H1 (cell line): ENCODE measurements around the gene CYBB. TPM values are rescaled to one million over a fixed set of nuclear protein-coding genes. Genes with fewer than 3 reads are reported as not detected.

Experiments
- CTCF ChIA-PET: fragments of 300-600 bp; sonication (Branson Sonifier 250); formaldehyde crosslinking; loops from one replicate; lab custom pipeline; 2021; ENCODE audit not compliant: partially characterized antibody; lab: Charles Lee
- POLR2A ChIA-PET: fragments of 300-600 bp; sonication (Branson Sonifier 250); formaldehyde crosslinking; loops from one replicate; lab custom pipeline; 2021; ENCODE audit warnings: inconsistent platforms; ENCODE audit not compliant: partially characterized antibody; lab: Charles Lee
- DNase-seq, 2 experiments: peaks; one replicate each; pipeline versions ENCODE4 v3.0.0 to v3.0.0-alpha.2; 2010 to 2022; ENCODE audit warnings: low spot score in 2 of 2, low read depth in 1 of 2, mixed read lengths in 1 of 2
- FAIRE-seq: peaks from 2 replicates; lab custom pipeline; 2011; peaks lifted over from hg19 to GRCh38; lab: Jason Lieb, UNC
- H2AFZ ChIP-seq: 2 replicates; pipeline ENCODE4 v1.8.1; 2012; ENCODE audit warnings: low read length, inconsistent platforms
- H2AK5ac ChIP-seq: 2 replicates; pipeline ENCODE4 v1.6.1; 2013; ENCODE audit warnings: low read depth, low read length
- H2BK120ac ChIP-seq: replicated peaks from 2 replicates; pipeline ENCODE3; 2013; ENCODE audit warnings: low read depth, low read length, inconsistent platforms
- H2BK12ac ChIP-seq: 2 replicates; pipeline ENCODE4 v1.6.1; 2013; ENCODE audit warnings: low read depth, low read length
- H2BK15ac ChIP-seq: 2 replicates; pipeline ENCODE4 v1.6.1; 2013; ENCODE audit warnings: low read length
- H2BK20ac ChIP-seq: 2 replicates; pipeline ENCODE4 v1.6.1; 2013; ENCODE audit warnings: low read length
- H2BK5ac ChIP-seq: 2 replicates; pipeline ENCODE4 v1.6.1; 2013; ENCODE audit warnings: low read depth, low read length
- H3K14ac ChIP-seq: 2 replicates; pipeline ENCODE4 v1.6.1; 2013; ENCODE audit warnings: inconsistent platforms; ENCODE audit not compliant: insufficient read length
- H3K18ac ChIP-seq: 2 replicates; pipeline ENCODE4 v1.6.1; 2013; ENCODE audit warnings: low read length; ENCODE audit errors: extremely low read depth
- H3K23ac ChIP-seq: 2 replicates; pipeline ENCODE4 v1.6.1; 2013; ENCODE audit warnings: inconsistent platforms; ENCODE audit not compliant: insufficient read length
- H3K23me2 ChIP-seq: 2 replicates; pipeline ENCODE4 v1.6.1; 2013; ENCODE audit warnings: low read depth, low read length
- H3K27ac ChIP-seq: 2 replicates; pipeline ENCODE4 v1.6.1; 2011; ENCODE audit warnings: low read depth, low read length, inconsistent platforms
- H3K27me3 ChIP-seq, 4 experiments: replicated peaks in 1 of 4; 1 replicate in 1 of 4; 2 replicates in 3 of 4; pipeline versions ENCODE4 v1.6.1 to v1.8.1; 2011 to 2013; ENCODE audit warnings: low read length in 3 of 4, mild to moderate bottlenecking in 3 of 4, inconsistent platforms in 2 of 4, mixed read lengths in 2 of 4, moderate library complexity in 1 of 4; ENCODE audit not compliant: control insufficient read depth in 3 of 4, insufficient read depth in 3 of 4; ENCODE audit errors: extremely low read depth in 1 of 4
- H3K36me3 ChIP-seq, 4 experiments: 2 replicates each; pipeline versions ENCODE4 v1.6.1 to v1.8.1; 2011 to 2013; ENCODE audit warnings: mild to moderate bottlenecking in 4 of 4, low read length in 3 of 4, moderate library complexity in 2 of 4, control low read depth in 1 of 4, inconsistent platforms in 1 of 4; ENCODE audit not compliant: insufficient read depth in 4 of 4, control insufficient read depth in 2 of 4
- H3K4ac ChIP-seq: replicated peaks from 2 replicates; pipeline ENCODE3; 2013; ENCODE audit warnings: low read length, low read depth, mixed read lengths, inconsistent platforms; ENCODE audit not compliant: insufficient read length
- H3K4me1 ChIP-seq, 4 experiments: replicated peaks in 1 of 4; 1 replicate in 1 of 4; 2 replicates in 3 of 4; pipeline versions ENCODE4 v1.6.1 to v1.8.1; 2011 to 2013; ENCODE audit warnings: low read length in 3 of 4, inconsistent platforms in 2 of 4, mixed read lengths in 1 of 4; ENCODE audit not compliant: insufficient read depth in 4 of 4, control insufficient read depth in 3 of 4
- H3K4me2 ChIP-seq, 2 experiments: 2 replicates each; pipeline versions ENCODE4 v1.6.1 to v1.8.1; 2011 to 2013; ENCODE audit warnings: low read depth in 2 of 2, low read length in 2 of 2, control low read depth in 1 of 2, inconsistent platforms in 1 of 2, mild to moderate bottlenecking in 1 of 2; ENCODE audit not compliant: insufficient read depth in 1 of 2
- H3K4me3 ChIP-seq, 4 experiments: fragments of 200-600, 300-600 bp in 1 of 4; sonication (generic), shearing (Covaris generic), sonication (Bioruptor Twin) in 1 of 4; 2 replicates each; pipeline versions ENCODE4 v1.5.1 to v1.8.1; 2011 to 2016; ENCODE audit warnings: low read length in 4 of 4, low read depth in 3 of 4, control low read depth in 2 of 4, inconsistent platforms in 2 of 4, mild to moderate bottlenecking in 2 of 4, mixed read lengths in 1 of 4, moderate library complexity in 1 of 4; ENCODE audit not compliant: insufficient read depth in 2 of 4; ENCODE audit errors: extremely low read depth in 1 of 4
- H3K56ac ChIP-seq: replicated peaks from 2 replicates; pipeline ENCODE3; 2013; ENCODE audit warnings: low read depth, mild to moderate bottlenecking, mixed read lengths, low read length, inconsistent platforms; ENCODE audit not compliant: insufficient read length
- H3K79me1 ChIP-seq: 2 replicates; pipeline ENCODE4 v1.6.1; 2013; ENCODE audit warnings: low read depth, low read length, control low read depth
- H3K79me2 ChIP-seq, 2 experiments: 2 replicates each; pipeline versions ENCODE4 v1.6.1 to v1.8.1; 2012 to 2013; ENCODE audit warnings: low read length in 2 of 2, mild to moderate bottlenecking in 2 of 2, inconsistent platforms in 1 of 2; ENCODE audit not compliant: insufficient read depth in 2 of 2, control insufficient read depth in 1 of 2
- H3K9ac ChIP-seq, 4 experiments: replicated peaks in 1 of 4; 1 replicate in 1 of 4; 2 replicates in 3 of 4; pipeline versions ENCODE4 v1.6.1 to v1.8.1; 2011 to 2013; ENCODE audit warnings: low read depth in 3 of 4, low read length in 3 of 4, control low read depth in 2 of 4, mild to moderate bottlenecking in 2 of 4, moderate library complexity in 2 of 4, inconsistent platforms in 1 of 4; ENCODE audit errors: extremely low read depth in 1 of 4
- H3K9me3 ChIP-seq, 2 experiments: 2 replicates each; pipeline versions ENCODE4 v1.6.1 to v1.8.1; 2012 to 2013; ENCODE audit warnings: mild to moderate bottlenecking in 2 of 2, moderate library complexity in 2 of 2, control low read depth in 1 of 2, inconsistent platforms in 1 of 2, low read depth in 1 of 2, low read length in 1 of 2, mixed read lengths in 1 of 2; ENCODE audit not compliant: insufficient read depth in 2 of 2
- H4K20me1 ChIP-seq, 2 experiments: replicated peaks in 1 of 2; 2 replicates each; pipeline versions ENCODE3 to v1.8.1; 2011 to 2013; ENCODE audit warnings: inconsistent platforms in 2 of 2, low read length in 2 of 2, mild to moderate bottlenecking in 1 of 2; ENCODE audit not compliant: insufficient read depth in 2 of 2, control insufficient read depth in 1 of 2
- H4K5ac ChIP-seq: 2 replicates; pipeline ENCODE4 v1.6.1; 2013; ENCODE audit warnings: low read length, low read depth, mixed read lengths, inconsistent platforms; ENCODE audit not compliant: insufficient read length
- H4K8ac ChIP-seq: 2 replicates; pipeline ENCODE4 v1.8.0; 2013; ENCODE audit warnings: mild to moderate bottlenecking, moderate library complexity, low read length, inconsistent platforms; ENCODE audit not compliant: insufficient read depth; ENCODE audit errors: extremely low read depth
- H4K91ac ChIP-seq: replicated peaks from 2 replicates; pipeline ENCODE3; 2013; ENCODE audit warnings: low read length, mixed read lengths, inconsistent platforms; ENCODE audit not compliant: insufficient read length
- HDAC6 ChIP-seq: IDR thresholded peaks from one replicate; pipeline ENCODE4 v1.7.1; 2012; ENCODE audit warnings: low read depth, mild to moderate bottlenecking, inconsistent platforms, low read length, moderate library complexity
- RFX5 ChIP-seq: IDR thresholded peaks from 2 replicates; pipeline ENCODE4 v1.6.1; 2011; ENCODE audit warnings: low read depth, low read length, improper control_type of control experiment, borderline replicate concordance
- RXRA ChIP-seq: IDR thresholded peaks from 2 replicates; pipeline ENCODE4 v1.6.1; 2011; ENCODE audit warnings: low read depth, mild to moderate bottlenecking, low read length, moderate library complexity; ENCODE audit not compliant: insufficient read depth
- SIRT6 ChIP-seq: IDR thresholded peaks from one replicate; pipeline ENCODE4 v1.7.1; 2012; ENCODE audit warnings: low read length, inconsistent platforms
- WGBS, 2 experiments: shearing (Covaris generic) in 1 of 2; methylation state at CpG; one replicate each; pipeline versions ENCODE4 v1.1.6 to v1.1.7; 2013 to 2015; ENCODE audit warnings: low lambda C conversion rate in 2 of 2, mixed read lengths in 2 of 2, inconsistent platforms in 1 of 2, low coverage in 1 of 2, missing lambda C conversion rate in 1 of 2; ENCODE audit not compliant: insufficient replicate concordance in 2 of 2, insufficient coverage in 1 of 2, insufficient read length in 1 of 2; ENCODE audit errors: extremely low coverage in 1 of 2, missing lambda C conversion rate in 1 of 2; 5-methylcytosine and 5-hydroxymethylcytosine counted together
- polyA plus RNA-seq, 7 experiments: library from polyadenylated mRNA; depleted of rRNA in 3 of 7; stranded (reverse) in 5 of 7; unstranded in 2 of 7; fragments of >200 nt in 5 of 7; fragments of 200-250 nt in 2 of 7; gene quantifications; 1 replicate in 5 of 7; 2 replicates in 1 of 7; 4 replicates in 1 of 7; pipeline versions ENCODE4 v1.2.1 to v1.2.3, GENCODE V29; 2011 to 2013; ENCODE audit warnings: missing spikeins in 2 of 7, mixed read lengths in 2 of 7
- total RNA-seq: library from RNA; stranded (reverse); fragmentation: NEBNext Ultra II Directional; extraction: Animal tissue kit (Norgen Biotek cat#: 25700); gene quantifications from 2 replicates; pipeline ENCODE4 v1.2.1, GENCODE V29; 2021
- TF ChIP-seq, protein P1 (sequence below), 3 experiments: IDR thresholded peaks; 1 replicate in 2 of 3; 2 replicates in 1 of 3; pipeline versions ENCODE4 v1.5.1 to v1.6.1; 2011; ENCODE audit warnings: low read length in 3 of 3, mild to moderate bottlenecking in 3 of 3, inconsistent platforms in 2 of 3, low read depth in 1 of 3, moderate library complexity in 1 of 3; ENCODE audit not compliant: insufficient read depth in 1 of 3; ENCODE audit errors: control extremely low read depth in 1 of 3

Gene CYBB
- total and polyA plus RNA-seq, 2 of the 8 experiments (the other 6 are each of a cell fraction or from before 2014, with no cell fraction given): 0.03 to 0.09 TPM

DNA sequence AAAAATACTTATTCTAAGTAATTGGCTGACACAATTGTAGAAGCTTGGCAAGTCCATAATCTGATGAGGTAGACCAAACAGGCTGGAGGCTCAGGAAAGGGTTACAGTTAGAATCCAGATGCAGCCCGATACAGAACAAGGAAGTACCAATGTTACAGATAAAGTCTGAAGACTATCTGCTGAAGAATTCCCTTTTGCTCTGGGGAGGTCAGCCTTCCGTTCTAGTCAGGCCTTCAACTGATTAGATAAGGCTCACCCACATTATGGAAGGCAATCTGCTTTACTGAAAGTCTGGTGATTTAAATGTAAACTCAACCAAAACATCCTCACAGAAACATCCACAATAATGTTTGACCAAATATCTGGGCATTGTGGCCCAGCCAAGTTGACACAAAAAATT, 74.9 kb downstream of the CYBB start:
- H3K18ac ChIP-seq: no peak overlapping the region
- ChIA-PET POLR2A (no interaction called here), CTCF (no interaction called here)
- no peak overlapping the region for H2BK15ac ChIP-seq
- DNase-seq: no peak
- no peak overlapping the region for H4K91ac ChIP-seq
- no peak overlapping the region for H3K9ac ChIP-seq
- no peak overlapping the region for H3K56ac ChIP-seq
- no peak overlapping the region for H3K4me2 ChIP-seq
- H4K20me1 ChIP-seq: no peaks in the 10 kb centered on the region
- H3K36me3 ChIP-seq: no peaks in the 10 kb centered on the region
- no peak overlapping the region for H3K27ac ChIP-seq
- H2BK5ac ChIP-seq: no peak overlapping the region
- H3K9me3 ChIP-seq: no peaks in the 10 kb centered on the region
- FAIRE-seq: no peak
- H3K4ac ChIP-seq: no peak overlapping the region
- H2AFZ ChIP-seq: no peak overlapping the region
- no peak overlapping the region for H4K8ac ChIP-seq
- no peaks in the 10 kb centered on the region for H3K27me3 ChIP-seq
- no peak overlapping the region for H3K4me3 ChIP-seq
- no peak overlapping the region for H3K14ac ChIP-seq
- H2BK20ac ChIP-seq: no peak overlapping the region
- H3K4me1 ChIP-seq: no peaks in the 10 kb centered on the region
- no peaks in the 10 kb centered on the region for H3K23me2 ChIP-seq
- H4K5ac ChIP-seq: no peak overlapping the region
- no peaks in the 10 kb centered on the region for H3K79me1 ChIP-seq
- H2BK120ac ChIP-seq: no peak overlapping the region
- no peaks in the 10 kb centered on the region for H3K79me2 ChIP-seq
- 100% methylated on average over 2 of the region's 2 CpGs; no CpG with 5 or more reads in 1 of the 2 experiments for WGBS, 2 experiments
- no peak overlapping the region for H2BK12ac ChIP-seq
- H3K23ac ChIP-seq: no peak overlapping the region
- no peak overlapping the region for H2AK5ac ChIP-seq
- TF ChIP-seq, protein P1, sequence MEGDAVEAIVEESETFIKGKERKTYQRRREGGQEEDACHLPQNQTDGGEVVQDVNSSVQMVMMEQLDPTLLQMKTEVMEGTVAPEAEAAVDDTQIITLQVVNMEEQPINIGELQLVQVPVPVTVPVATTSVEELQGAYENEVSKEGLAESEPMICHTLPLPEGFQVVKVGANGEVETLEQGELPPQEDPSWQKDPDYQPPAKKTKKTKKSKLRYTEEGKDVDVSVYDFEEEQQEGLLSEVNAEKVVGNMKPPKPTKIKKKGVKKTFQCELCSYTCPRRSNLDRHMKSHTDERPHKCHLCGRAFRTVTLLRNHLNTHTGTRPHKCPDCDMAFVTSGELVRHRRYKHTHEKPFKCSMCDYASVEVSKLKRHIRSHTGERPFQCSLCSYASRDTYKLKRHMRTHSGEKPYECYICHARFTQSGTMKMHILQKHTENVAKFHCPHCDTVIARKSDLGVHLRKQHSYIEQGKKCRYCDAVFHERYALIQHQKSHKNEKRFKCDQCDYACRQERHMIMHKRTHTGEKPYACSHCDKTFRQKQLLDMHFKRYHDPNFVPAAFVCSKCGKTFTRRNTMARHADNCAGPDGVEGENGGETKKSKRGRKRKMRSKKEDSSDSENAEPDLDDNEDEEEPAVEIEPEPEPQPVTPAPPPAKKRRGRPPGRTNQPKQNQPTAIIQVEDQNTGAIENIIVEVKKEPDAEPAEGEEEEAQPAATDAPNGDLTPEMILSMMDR (IDR thresholded peaks at IDR 0.05; ENCODE audit: control extremely low read depth in 1 of 3, insufficient read depth in 1 of 3, low read depth in 1 of 3, low read length in 3 of 3): no peak
- TF ChIP-seq SIRT6: no peak
- no peak for TF ChIP-seq RFX5
- no peak for TF ChIP-seq HDAC6
- no peak for TF ChIP-seq RXRA
